Neural progenitor cell (in vitro differentiated cells): ENCODE results near the gene TTC21A. TPM values are rescaled to one million over a fixed set of nuclear protein-coding genes. Genes with fewer than 3 reads are reported as not detected.

ENCODE experiments used
- DNase-seq: peaks from one replicate; pipeline ENCODE4 v3.0.0-alpha.2; 2016; ENCODE audit warnings: low spot score
- H2AFZ ChIP-seq: fragments of 200-600 bp; sonication (generic); replicated peaks from 2 replicates; pipeline ENCODE4 v1.6.1; 2016; ENCODE audit warnings: antibody characterized with exemption
- H3F3A ChIP-seq: fragments of 200-600 bp; sonication (generic); 2 replicates; pipeline ENCODE4 v1.6.1; 2016; ENCODE audit warnings: antibody characterized with exemption, low read depth
- H3K27ac ChIP-seq: fragments of 200-600 bp; sonication (generic); 2 replicates; pipeline ENCODE4 v1.5.1; 2016; ENCODE audit warnings: mild to moderate bottlenecking
- H3K27me3 ChIP-seq: fragments of 200-600 bp; sonication (generic); 2 replicates; pipeline ENCODE4 v1.6.1; 2016; ENCODE audit warnings: mild to moderate bottlenecking, moderate library complexity
- H3K36me3 ChIP-seq: fragments of 200-600 bp; sonication (generic); 2 replicates; pipeline ENCODE4 v1.5.1; 2016
- H3K4me1 ChIP-seq: fragments of 200-600 bp; sonication (generic); 2 replicates; pipeline ENCODE4 v1.6.1; 2016; ENCODE audit warnings: mixed run types
- H3K4me2 ChIP-seq: fragments of 200-600 bp; sonication (generic); 2 replicates; pipeline ENCODE4 v1.6.1; 2016
- H3K4me3 ChIP-seq: fragments of 200-600 bp; sonication (generic); 2 replicates; pipeline ENCODE4 v1.5.1; 2016
- H3K79me2 ChIP-seq: fragments of 200-600 bp; sonication (generic); 2 replicates; pipeline ENCODE4 v1.6.1; 2016; ENCODE audit warnings: low read depth
- H3K9ac ChIP-seq: fragments of 200-600 bp; sonication (generic); 2 replicates; pipeline ENCODE4 v1.6.1; 2016
- H3K9me3 ChIP-seq: fragments of 200-600 bp; sonication (generic); 2 replicates; pipeline ENCODE4 v1.5.1; 2016; ENCODE audit warnings: low read depth
- H4K20me1 ChIP-seq: fragments of 200-600 bp; sonication (generic); 2 replicates; pipeline ENCODE4 v1.6.1; 2016; ENCODE audit warnings: low read depth
- H3K27ac Mint-ChIP-seq: 3 replicates; pipeline ENCODE4 v1.8.0; 2021; ENCODE audit warnings: mixed read lengths
- H3K27me3 Mint-ChIP-seq: 2 replicates; pipeline ENCODE4 v1.8.0; 2022; ENCODE audit warnings: low read depth, mild to moderate bottlenecking, inconsistent platforms, moderate library complexity, mixed read lengths; ENCODE audit not compliant: insufficient read depth
- H3K36me3 Mint-ChIP-seq: 3 replicates; pipeline ENCODE4 v1.8.0; 2021; ENCODE audit warnings: mixed read lengths
- H3K4me1 Mint-ChIP-seq: 3 replicates; pipeline ENCODE4 v1.8.0; 2021; ENCODE audit warnings: mixed read lengths
- H3K4me3 Mint-ChIP-seq: 3 replicates; pipeline ENCODE4 v1.8.0; 2021; ENCODE audit warnings: mild to moderate bottlenecking, moderate library complexity, mixed read lengths
- H3K9me3 Mint-ChIP-seq: 3 replicates; pipeline ENCODE4 v1.8.0; 2020; ENCODE audit warnings: mixed read lengths
- CTCF ChIP-seq: fragments of 200-600 bp; sonication (generic); IDR thresholded peaks from 2 replicates; pipeline ENCODE4 v1.5.1; 2017; ENCODE audit warnings: antibody characterized with exemption, mild to moderate bottlenecking
- EZH2 ChIP-seq: fragments of 200-600 bp; sonication (generic); IDR thresholded peaks from 2 replicates; pipeline ENCODE4 v1.6.1; 2017; ENCODE audit warnings: antibody characterized with exemption, mild to moderate bottlenecking, moderate library complexity
- EZH2phosphoT487 ChIP-seq: fragments of 200-600 bp; sonication (generic); IDR thresholded peaks from 2 replicates; pipeline ENCODE4 v1.6.1; 2017; ENCODE audit warnings: antibody characterized with exemption
- total RNA-seq: library from RNA; depleted of rRNA; stranded (reverse); fragments of >200 nt; gene quantifications from 2 replicates; pipeline ENCODE4 v1.2.3, GENCODE V29; 2015; ENCODE audit warnings: low replicate concordance

TTC21A gene
- total RNA-seq, 1 donor from 2014 or later, result 1.2 TPM

- Mint-ChIP-seq H3K4me3 (no peak overlapping the region), H3K27me3 (peaks cover 2% of the 10 kb centered on the region), H3K27ac (no peak overlapping the region), H3K36me3 (peaks cover 4% of the 10 kb centered on the region), H3K9me3 (no peaks in the 10 kb centered on the region), H3K4me1 (peaks cover 3% of the 10 kb centered on the region)
- Histone ChIP-seq H3K36me3 (no peaks in the 10 kb centered on the region), H3K9me3 (no peaks in the 10 kb centered on the region), H4K20me1 (no peaks in the 10 kb centered on the region), H3K79me2 (no peaks in the 10 kb centered on the region), H2AFZ (no peak overlapping the region), H3F3A (no peaks in the 10 kb centered on the region), H3K4me1 (no peaks in the 10 kb centered on the region), H3K4me2 (no peak overlapping the region), H3K9ac (no peak overlapping the region), H3K27ac (no peak overlapping the region), H3K27me3 (no peaks in the 10 kb centered on the region), H3K4me3 (no peak overlapping the region)
- no peak for TF ChIP-seq EZH2phosphoT487
- TF ChIP-seq CTCF, result no peak
- no peak for TF ChIP-seq EZH2
- DNase-seq, result no peak
Measured at GRCh38 chr3:39135170-39135805, 27.8 kb downstream of the TTC21A start.

DNA sequence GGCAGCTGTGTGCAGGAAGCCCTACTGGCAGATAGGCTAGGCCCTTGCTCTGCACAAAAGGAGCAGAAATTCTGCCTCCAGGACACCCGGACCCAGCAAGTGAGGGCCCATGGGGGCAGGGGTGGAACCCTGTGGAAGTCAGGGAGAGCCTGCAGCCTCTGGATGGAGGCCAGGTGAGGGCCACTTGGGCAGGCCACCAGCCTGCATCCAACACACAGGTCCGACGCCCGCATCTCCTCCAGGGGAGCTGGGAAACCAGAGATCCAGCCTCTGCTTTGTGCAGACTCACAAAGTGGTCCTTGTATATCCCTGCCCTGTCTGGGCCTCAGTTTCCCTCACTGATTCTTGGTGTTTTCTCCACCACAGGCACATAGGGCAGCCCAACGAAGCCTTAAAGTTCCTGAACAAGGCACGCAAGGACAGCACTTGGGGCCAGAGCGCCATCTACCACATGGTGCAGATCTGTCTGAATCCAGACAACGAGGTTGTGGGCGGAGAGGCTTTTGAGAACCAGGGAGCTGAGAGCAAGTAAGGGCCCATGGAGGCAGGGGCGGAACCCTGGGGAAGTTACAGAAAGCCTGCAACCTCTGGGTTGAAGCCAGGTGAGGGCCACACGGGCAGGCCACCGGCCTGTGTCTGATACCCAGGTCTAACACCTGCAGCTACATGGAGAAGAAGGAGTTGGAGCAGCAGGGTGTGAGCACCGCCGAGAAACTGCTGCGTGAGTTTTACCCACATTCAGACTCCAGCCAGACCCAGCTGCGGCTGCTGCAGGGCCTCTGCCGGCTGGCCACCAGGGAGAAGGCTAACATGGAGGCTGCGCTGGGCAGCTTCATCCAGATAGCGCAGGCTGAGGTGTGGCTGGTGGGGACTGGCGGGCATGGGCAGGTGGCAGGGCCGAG is 29.3 kb downstream of the TTC21A start:
- H3K36me3 Mint-ChIP-seq, result peaks cover 6% of the 10 kb centered on the region
- H3K27ac Mint-ChIP-seq, result no peak overlapping the region
- TF ChIP-seq CTCF (no peak), EZH2 (no peak), EZH2phosphoT487 (no peak)
- no peak overlapping the region for H3K4me3 Mint-ChIP-seq
- no peaks in the 10 kb centered on the region for H3K4me1 Mint-ChIP-seq
- Histone ChIP-seq H3K27ac (no peak overlapping the region), H3K79me2 (no peaks in the 10 kb centered on the region), H3K4me2 (no peak overlapping the region), H3K27me3 (no peaks in the 10 kb centered on the region), H3K4me1 (no peaks in the 10 kb centered on the region), H4K20me1 (no peaks in the 10 kb centered on the region), H2AFZ (no peak overlapping the region), H3K9me3 (no peaks in the 10 kb centered on the region), H3K36me3 (no peaks in the 10 kb centered on the region), H3K4me3 (no peak overlapping the region), H3K9ac (no peak overlapping the region), H3F3A (no peaks in the 10 kb centered on the region)
- no peak for DNase-seq
- peaks cover 2% of the 10 kb centered on the region for H3K27me3 Mint-ChIP-seq
- no peaks in the 10 kb centered on the region for H3K9me3 Mint-ChIP-seq

GRCh38 chr3:39137435-39137936 is 30.0 kb downstream of the TTC21A start:
- Histone ChIP-seq H3K4me1 (no peaks in the 10 kb centered on the region), H3K79me2 (no peaks in the 10 kb centered on the region), H3K9me3 (no peaks in the 10 kb centered on the region), H4K20me1 (no peaks in the 10 kb centered on the region), H3K4me2 (no peak overlapping the region), H3K9ac (no peak overlapping the region), H3F3A (no peaks in the 10 kb centered on the region), H3K4me3 (no peak overlapping the region), H3K36me3 (no peaks in the 10 kb centered on the region), H2AFZ (no peak overlapping the region), H3K27me3 (no peaks in the 10 kb centered on the region), H3K27ac (no peak overlapping the region)
- no peak for DNase-seq
- no peak overlapping the region for H3K4me3 Mint-ChIP-seq
- TF ChIP-seq CTCF, result no peak
- no peak for TF ChIP-seq EZH2
- TF ChIP-seq EZH2phosphoT487, result no peak
- peaks cover 7% of the 10 kb centered on the region for H3K36me3 Mint-ChIP-seq
- H3K27ac Mint-ChIP-seq, result peak overlapping the region; percentile 6
- no peaks in the 10 kb centered on the region for H3K9me3 Mint-ChIP-seq
- H3K4me1 Mint-ChIP-seq, result no peaks in the 10 kb centered on the region
- peaks cover 3% of the 10 kb centered on the region for H3K27me3 Mint-ChIP-seq
